Fibroblast of lung (primary cell): Measurements from ENCODE around the gene HP1BP3.

Experiments used
- EZH2 ChIP-seq: IDR thresholded peaks from 2 replicates; pipeline ENCODE4 v1.5.1; 2012; ENCODE audit warnings: low read length, control low read depth, mild to moderate bottlenecking; ENCODE audit errors: missing control alignments
- TF ChIP-seq, protein P1 (sequence below), 2 donors: IDR thresholded peaks in 1 of 2; conservative IDR thresholded peaks in 1 of 2; 1 replicate in 1 of 2; 2 replicates in 1 of 2; pipeline ENCODE4 v1.5.1; 2011 to 2012; ENCODE audit warnings: low read length in 2 of 2, control low read depth in 1 of 2, inconsistent platforms in 1 of 2, low read depth in 1 of 2, mild to moderate bottlenecking in 1 of 2

- TF ChIP-seq, protein P1, sequence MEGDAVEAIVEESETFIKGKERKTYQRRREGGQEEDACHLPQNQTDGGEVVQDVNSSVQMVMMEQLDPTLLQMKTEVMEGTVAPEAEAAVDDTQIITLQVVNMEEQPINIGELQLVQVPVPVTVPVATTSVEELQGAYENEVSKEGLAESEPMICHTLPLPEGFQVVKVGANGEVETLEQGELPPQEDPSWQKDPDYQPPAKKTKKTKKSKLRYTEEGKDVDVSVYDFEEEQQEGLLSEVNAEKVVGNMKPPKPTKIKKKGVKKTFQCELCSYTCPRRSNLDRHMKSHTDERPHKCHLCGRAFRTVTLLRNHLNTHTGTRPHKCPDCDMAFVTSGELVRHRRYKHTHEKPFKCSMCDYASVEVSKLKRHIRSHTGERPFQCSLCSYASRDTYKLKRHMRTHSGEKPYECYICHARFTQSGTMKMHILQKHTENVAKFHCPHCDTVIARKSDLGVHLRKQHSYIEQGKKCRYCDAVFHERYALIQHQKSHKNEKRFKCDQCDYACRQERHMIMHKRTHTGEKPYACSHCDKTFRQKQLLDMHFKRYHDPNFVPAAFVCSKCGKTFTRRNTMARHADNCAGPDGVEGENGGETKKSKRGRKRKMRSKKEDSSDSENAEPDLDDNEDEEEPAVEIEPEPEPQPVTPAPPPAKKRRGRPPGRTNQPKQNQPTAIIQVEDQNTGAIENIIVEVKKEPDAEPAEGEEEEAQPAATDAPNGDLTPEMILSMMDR (conservative IDR thresholded peaks at IDR 0.05 in 1 of 2, IDR thresholded peaks at IDR 0.05 in 1 of 2; ENCODE audit: low read depth in 1 of 2, low read length in 2 of 2), result no peak
- no peak for TF ChIP-seq EZH2
Measured at GRCh38 chr1:20775700-20776099, 11.4 kb downstream of the HP1BP3 start.
